Smooth muscle cell (in vitro differentiated cells): Measurements from ENCODE around the gene PRR19. TPM values are rescaled to one million over a fixed set of nuclear protein-coding genes. Genes with fewer than 3 reads are reported as not detected.

ENCODE experiments used
- DNase-seq: peaks from one replicate; lab custom pipeline; 2025; ENCODE audit not compliant: unreplicated experiment; lab: John Stamatoyannopoulos, UW
- H2AFZ ChIP-seq: fragments of 200-600 bp; sonication (generic); 2 replicates; pipeline ENCODE4 v1.6.0; 2016; ENCODE audit warnings: antibody characterized with exemption, low read depth, mild to moderate bottlenecking
- H3F3A ChIP-seq: fragments of 200-600 bp; sonication (generic); 2 replicates; pipeline ENCODE4 v1.6.0; 2017; ENCODE audit warnings: antibody characterized with exemption, low read depth
- H3K27ac ChIP-seq: fragments of 200-600 bp; sonication (generic); 2 replicates; pipeline ENCODE4 v1.5.1; 2016; ENCODE audit warnings: low read depth, mild to moderate bottlenecking
- H3K27me3 ChIP-seq: fragments of 200-600 bp; sonication (generic); 2 replicates; pipeline ENCODE4 v1.6.1; 2016; ENCODE audit warnings: low read depth, mild to moderate bottlenecking
- H3K36me3 ChIP-seq: fragments of 200-600 bp; sonication (generic); 2 replicates; pipeline ENCODE4 v1.5.1; 2016; ENCODE audit warnings: low read depth
- H3K4me1 ChIP-seq: fragments of 200-600 bp; sonication (generic); 2 replicates; pipeline ENCODE4 v1.5.1; 2016; ENCODE audit warnings: low read depth
- H3K4me2 ChIP-seq: fragments of 200-600 bp; sonication (generic); 2 replicates; pipeline ENCODE4 v1.6.0; 2016; ENCODE audit warnings: mild to moderate bottlenecking
- H3K4me3 ChIP-seq: fragments of 200-600 bp; sonication (generic); 2 replicates; pipeline ENCODE4 v1.5.1; 2016; ENCODE audit warnings: mild to moderate bottlenecking
- H3K79me2 ChIP-seq: fragments of 200-600 bp; sonication (generic); 2 replicates; pipeline ENCODE4 v1.6.0; 2016; ENCODE audit warnings: low read depth, mild to moderate bottlenecking
- H3K9ac ChIP-seq: fragments of 200-600 bp; sonication (generic); 2 replicates; pipeline ENCODE4 v1.6.0; 2016; ENCODE audit warnings: low read depth
- H3K9me3 ChIP-seq: fragments of 200-600 bp; sonication (generic); replicated peaks from 2 replicates; pipeline ENCODE4 v1.5.1; 2016; ENCODE audit warnings: low read depth
- H4K20me1 ChIP-seq: fragments of 200-600 bp; sonication (generic); 2 replicates; pipeline ENCODE4 v1.6.0; 2016; ENCODE audit warnings: low read depth
- WGBS: methylation state at CpG from one replicate; pipeline ENCODE4 v1.1.7; 2016; ENCODE audit warnings: low lambda C conversion rate; 5-methylcytosine and 5-hydroxymethylcytosine counted together
- polyA plus RNA-seq: library from polyadenylated mRNA; unstranded; fragments of >200 nt; fragmentation: Nextera tagmentation; extraction: Ambion mirVana; gene quantifications from 2 replicates; pipeline ENCODE4 v1.2.1, GENCODE V29; 2016
- total RNA-seq: library from RNA; depleted of rRNA; stranded (reverse); fragments of >200 nt; gene quantifications from 2 replicates; pipeline ENCODE4 v1.2.3, GENCODE V29; 2014
- TF ChIP-seq, protein P1 (sequence below): fragments of 200-600 bp; sonication (generic); IDR thresholded peaks from 2 replicates; pipeline ENCODE4 v1.5.1; 2017; ENCODE audit warnings: borderline replicate concordance, mild to moderate bottlenecking, antibody characterized with exemption; ENCODE audit not compliant: insufficient read depth, poor library complexity, severe bottlenecking

Gene PRR19
- total and polyA plus RNA-seq, 2 experiments from 2014 or later = 0.45 to 0.73 TPM

DNA sequence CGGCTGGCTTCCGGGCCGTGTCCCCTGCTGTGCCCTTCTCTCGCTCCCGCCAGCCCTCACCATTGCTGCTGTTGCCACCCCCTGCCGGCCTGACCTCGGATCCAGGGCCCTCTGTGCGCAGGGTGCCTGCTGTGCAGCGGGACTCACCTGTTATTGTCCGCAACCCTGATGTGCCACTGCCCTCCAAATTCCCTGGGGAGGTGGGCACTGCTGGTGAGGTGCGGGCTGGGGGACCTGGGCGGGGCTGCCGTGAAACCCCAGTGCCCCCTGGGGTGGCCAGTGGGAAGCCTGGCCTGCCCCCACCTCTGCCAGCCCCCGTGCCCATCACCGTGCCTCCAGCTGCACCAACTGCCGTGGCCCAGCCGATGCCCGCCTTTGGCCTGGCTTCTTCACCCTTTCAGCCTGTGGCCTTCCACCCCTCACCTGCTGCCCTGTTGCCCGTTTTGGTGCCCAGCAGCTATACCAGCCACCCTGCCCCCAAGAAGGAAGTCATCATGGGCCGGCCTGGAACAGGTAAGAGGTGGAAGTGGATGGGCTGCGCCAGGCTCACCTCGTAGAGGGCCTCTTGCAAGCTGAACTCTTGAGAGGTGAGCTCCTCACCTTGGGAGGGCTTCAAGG is 27.8 kb upstream of the PRR19 start:
- no peak for DNase-seq
- Histone ChIP-seq H3F3A (peaks cover 11% of the 10 kb centered on the region), H3K9ac (no peak overlapping the region), H3K36me3 (no peaks in the 10 kb centered on the region), H3K79me2 (peaks cover 50% of the 10 kb centered on the region), H4K20me1 (peaks cover 32% of the 10 kb centered on the region), H3K27ac (no peak overlapping the region), H3K4me1 (peaks cover 19% of the 10 kb centered on the region), H3K9me3 (no peaks in the 10 kb centered on the region), H3K4me2 (no peak overlapping the region), H3K4me3 (no peak overlapping the region), H2AFZ (no peak overlapping the region), H3K27me3 (no peaks in the 10 kb centered on the region)
- WGBS = 99% methylated on average over 18 of the region's 22 CpGs
- TF ChIP-seq, protein P1, sequence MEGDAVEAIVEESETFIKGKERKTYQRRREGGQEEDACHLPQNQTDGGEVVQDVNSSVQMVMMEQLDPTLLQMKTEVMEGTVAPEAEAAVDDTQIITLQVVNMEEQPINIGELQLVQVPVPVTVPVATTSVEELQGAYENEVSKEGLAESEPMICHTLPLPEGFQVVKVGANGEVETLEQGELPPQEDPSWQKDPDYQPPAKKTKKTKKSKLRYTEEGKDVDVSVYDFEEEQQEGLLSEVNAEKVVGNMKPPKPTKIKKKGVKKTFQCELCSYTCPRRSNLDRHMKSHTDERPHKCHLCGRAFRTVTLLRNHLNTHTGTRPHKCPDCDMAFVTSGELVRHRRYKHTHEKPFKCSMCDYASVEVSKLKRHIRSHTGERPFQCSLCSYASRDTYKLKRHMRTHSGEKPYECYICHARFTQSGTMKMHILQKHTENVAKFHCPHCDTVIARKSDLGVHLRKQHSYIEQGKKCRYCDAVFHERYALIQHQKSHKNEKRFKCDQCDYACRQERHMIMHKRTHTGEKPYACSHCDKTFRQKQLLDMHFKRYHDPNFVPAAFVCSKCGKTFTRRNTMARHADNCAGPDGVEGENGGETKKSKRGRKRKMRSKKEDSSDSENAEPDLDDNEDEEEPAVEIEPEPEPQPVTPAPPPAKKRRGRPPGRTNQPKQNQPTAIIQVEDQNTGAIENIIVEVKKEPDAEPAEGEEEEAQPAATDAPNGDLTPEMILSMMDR = no peak

DNA sequence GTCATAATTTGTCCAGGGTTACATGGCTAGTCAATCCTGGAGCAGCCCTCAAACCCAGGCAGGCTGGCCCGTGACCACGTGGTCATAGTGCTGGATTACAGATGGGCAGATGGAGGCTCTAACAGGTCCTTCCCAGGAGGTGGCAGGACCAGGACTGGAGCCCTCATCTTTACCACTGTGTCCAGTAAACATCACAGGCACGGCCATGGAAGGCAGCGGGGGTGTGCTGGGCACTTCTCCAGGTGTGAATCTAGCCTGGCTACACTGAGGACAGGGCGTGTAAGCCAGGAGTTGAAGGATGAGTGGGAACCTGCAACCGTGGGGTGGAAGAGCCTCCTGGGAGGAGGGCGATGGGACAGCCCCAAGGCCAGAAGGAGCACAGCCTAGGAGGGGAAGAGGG is 26.8 kb upstream of the PRR19 start:
- no peak overlapping the region for H3K9ac ChIP-seq
- H4K20me1 ChIP-seq = peaks cover 36% of the 10 kb centered on the region
- no peak overlapping the region for H3K4me3 ChIP-seq
- no peak for DNase-seq
- no peak overlapping the region for H3K4me2 ChIP-seq
- 95% methylated on average over 7 of the region's 7 CpGs for WGBS
- peaks cover 43% of the 10 kb centered on the region for H3K79me2 ChIP-seq
- H3F3A ChIP-seq = peaks cover 13% of the 10 kb centered on the region
- H3K27me3 ChIP-seq = no peaks in the 10 kb centered on the region
- no peaks in the 10 kb centered on the region for H3K36me3 ChIP-seq
- H3K9me3 ChIP-seq = no peaks in the 10 kb centered on the region
- H2AFZ ChIP-seq = no peak overlapping the region
- TF ChIP-seq, protein P1 = no peak
- no peak overlapping the region for H3K27ac ChIP-seq
- H3K4me1 ChIP-seq = peaks cover 18% of the 10 kb centered on the region

DNA sequence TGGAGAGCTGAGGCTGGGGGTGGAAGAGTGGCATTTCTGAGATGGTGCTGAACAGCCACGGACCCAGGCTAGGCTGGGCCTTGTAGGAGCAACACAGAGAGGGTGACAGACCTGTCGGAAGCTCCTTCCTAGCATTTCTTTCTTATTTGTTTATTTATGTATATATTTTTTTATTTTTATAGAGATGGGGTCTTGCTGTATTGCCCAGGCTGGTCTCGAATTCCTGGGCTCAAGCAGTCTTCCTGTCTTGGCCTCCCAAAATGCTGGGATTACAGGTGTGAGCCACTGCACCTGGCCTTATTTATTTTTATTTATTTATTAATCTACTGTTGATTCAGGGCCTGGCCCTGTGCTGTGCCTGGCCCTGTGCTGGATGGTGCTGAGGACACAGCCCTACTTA is 26.4 kb upstream of the PRR19 start:
- no peak for DNase-seq
- 97% methylated on average over 3 of the region's 3 CpGs for WGBS
- no peaks in the 10 kb centered on the region for H3K36me3 ChIP-seq
- H3K79me2 ChIP-seq = peaks cover 39% of the 10 kb centered on the region
- peaks cover 14% of the 10 kb centered on the region for H3K4me1 ChIP-seq
- H3K9ac ChIP-seq = no peak overlapping the region
- H3K27ac ChIP-seq = no peak overlapping the region
- H3K27me3 ChIP-seq = no peaks in the 10 kb centered on the region
- peaks cover 17% of the 10 kb centered on the region for H3F3A ChIP-seq
- no peak overlapping the region for H3K4me2 ChIP-seq
- peaks cover 36% of the 10 kb centered on the region for H4K20me1 ChIP-seq
- no peak overlapping the region for H3K4me3 ChIP-seq
- TF ChIP-seq, protein P1 = no peak
- H2AFZ ChIP-seq = no peak overlapping the region
- no peaks in the 10 kb centered on the region for H3K9me3 ChIP-seq

DNA sequence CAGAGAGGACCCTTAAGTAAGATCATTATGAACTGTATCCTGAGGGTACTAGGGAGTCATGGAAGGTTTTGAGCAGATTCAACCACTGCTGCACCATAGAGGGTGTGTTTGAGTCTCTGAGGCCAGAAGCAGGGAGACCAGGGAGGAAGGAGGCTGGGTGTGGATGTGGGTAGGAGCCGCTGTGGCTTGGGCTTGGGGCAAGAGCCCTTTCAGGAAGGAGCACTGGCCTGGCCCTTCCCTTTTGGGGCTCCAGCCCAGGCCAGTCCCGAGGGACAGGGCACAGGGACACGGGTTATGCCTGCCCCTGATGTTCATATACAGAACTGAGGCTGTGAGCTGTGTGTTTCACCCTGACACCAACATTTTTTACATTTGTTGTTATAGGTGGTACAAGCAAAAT is 25.6 kb upstream of the PRR19 start:
- peaks cover 31% of the 10 kb centered on the region for H3K79me2 ChIP-seq
- no peak overlapping the region for H3K9ac ChIP-seq
- peaks cover 36% of the 10 kb centered on the region for H4K20me1 ChIP-seq

More for the DNA sequence above, 25.6 kb upstream of the PRR19 start:
- no peak overlapping the region for H3K27ac ChIP-seq
- no peak for DNase-seq
- 94% methylated on average over 3 of the region's 3 CpGs for WGBS
- H3K4me3 ChIP-seq = no peak overlapping the region
- H3K9me3 ChIP-seq = no peaks in the 10 kb centered on the region
- no peak overlapping the region for H2AFZ ChIP-seq
- peaks cover 17% of the 10 kb centered on the region for H3K4me1 ChIP-seq
- H3F3A ChIP-seq = peaks cover 20% of the 10 kb centered on the region
- no peaks in the 10 kb centered on the region for H3K36me3 ChIP-seq
- H3K4me2 ChIP-seq = no peak overlapping the region
- H3K27me3 ChIP-seq = no peaks in the 10 kb centered on the region
- TF ChIP-seq, protein P1 = no peak
